GM12891 (cell line): ENCODE data around the gene IPPK.

ENCODE experiments used
- POLR2A ChIP-seq: IDR thresholded peaks from 2 replicates; pipeline ENCODE4 v1.6.1; 2011; ENCODE audit warnings: low read depth, low read length, control low read depth
- POLR2AphosphoS5 ChIP-seq: IDR thresholded peaks from 2 replicates; pipeline ENCODE4 v1.6.1; 2011; ENCODE audit warnings: low read depth, low read length, control low read depth
- SPI1 ChIP-seq: IDR thresholded peaks from 2 replicates; pipeline ENCODE4 v1.6.1; 2011; ENCODE audit warnings: low read depth, low read length, control low read depth
- TAF1 ChIP-seq: IDR thresholded peaks from 2 replicates; pipeline ENCODE4 v1.6.1; 2011; ENCODE audit warnings: low read depth, low read length, control low read depth

DNA sequence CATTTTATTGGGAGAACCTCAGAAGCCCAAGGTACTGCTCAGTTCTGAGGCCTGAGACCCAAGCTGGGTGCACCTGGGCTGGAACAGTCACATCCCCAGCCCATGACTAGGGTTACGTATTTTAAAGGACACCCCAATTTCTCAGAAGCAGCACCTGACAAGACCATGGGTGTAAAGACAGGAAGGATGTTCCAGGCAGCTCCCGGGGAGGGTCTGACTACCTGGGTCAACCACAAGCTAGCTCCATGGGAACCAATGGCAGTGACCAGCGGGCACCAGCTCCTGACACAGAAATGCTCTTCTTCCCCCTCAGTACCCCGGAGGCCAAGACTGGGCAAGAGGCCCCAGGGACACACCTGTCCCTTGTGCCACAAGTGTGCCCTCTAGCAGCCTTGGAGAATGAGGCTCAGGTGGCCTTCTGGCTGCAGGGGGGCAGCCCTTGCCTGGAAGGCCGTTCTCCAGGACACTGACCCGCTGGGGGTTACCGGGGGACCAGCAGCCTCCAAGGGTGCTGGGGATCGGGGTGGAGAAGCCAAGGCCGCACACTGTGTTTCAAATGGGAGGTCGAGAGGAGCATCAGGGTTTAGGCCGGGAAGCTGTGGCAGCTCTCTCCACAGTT, 52.6 kb downstream of the IPPK start:
- TF ChIP-seq TAF1 (no peak), POLR2AphosphoS5 (no peak), POLR2A (no peak), SPI1 (no peak)
